ENCODE results near the gene ACTA2. TPM values are rescaled to one million over a fixed set of nuclear protein-coding genes. Genes with fewer than 3 reads are reported as not detected.
A peak's percentile ranks its signal among the peaks of the same experiment; 100 is the strongest.

The ACTA2 gene
- total RNA-seq (2022) (0.23 TPM in 1 of 2 replicates, not detected in the other), Bru-seq, nascent RNA (percentile 13 among the genes with signal in this experiment), BruChase-seq, experiment 1, labeled RNA remaining after a 2-hour chase (not detected), BruChase-seq, experiment 2, labeled RNA remaining after a 6-hour chase (percentile 13 among the genes with signal in this experiment)
- long read RNA-seq, partial matches to known transcripts = 0 of 2 reads
- long read RNA-seq, other reads (novel, unspliced or antisense) = 0 of 2 reads

DNA sequence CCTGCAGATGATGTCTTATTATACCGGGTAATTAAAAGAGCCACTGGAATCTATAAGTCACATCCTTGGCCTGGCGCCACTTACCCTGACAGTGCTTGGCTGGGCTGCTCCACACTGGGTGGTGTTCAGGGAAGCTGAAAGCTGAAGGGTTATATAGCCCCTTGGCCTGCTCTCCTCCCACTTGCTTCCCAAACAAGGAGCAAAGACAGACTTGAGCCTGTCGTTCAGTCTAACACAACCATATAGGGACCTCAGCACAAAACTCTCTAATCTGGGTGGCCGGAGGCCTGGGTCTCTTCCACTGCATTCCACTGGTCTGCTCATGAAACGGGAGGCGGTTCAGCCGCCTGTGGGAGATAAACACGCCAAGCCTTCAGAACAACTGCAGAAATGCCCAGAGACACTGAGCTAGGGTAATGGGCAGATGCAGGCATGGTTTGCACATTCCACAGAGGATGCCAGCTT lies at the start of gene ACTA2:
Gene ACTA2 (minus strand): TSS at position 127 of the 465 bp plus-strand sequence. CDS start 3,843 bp downstream, outside the sequence.
- H3K9me3 ChIP-seq = no peaks in the 10 kb centered on the region
- DNase-seq = no peak
- Mint-ChIP-seq H3K4me1 (ENCODE audit: low read depth, unreplicated experiment) (no peaks in the 10 kb centered on the region), H3K27me3 (ENCODE audit: insufficient read depth, unreplicated experiment) (peaks cover 9% of the 10 kb centered on the region), H3K4me3 (ENCODE audit: unreplicated experiment) (no peak within 1 kb of the TSS), H3K9me3 (ENCODE audit: unreplicated experiment) (no peaks in the 10 kb centered on the region), H3K36me3 (ENCODE audit: insufficient read depth, unreplicated experiment) (no peaks in the 10 kb centered on the region), H3K27ac (ENCODE audit: unreplicated experiment) (no peak within 1 kb of the TSS)
- TF ChIP-seq, protein P1, sequence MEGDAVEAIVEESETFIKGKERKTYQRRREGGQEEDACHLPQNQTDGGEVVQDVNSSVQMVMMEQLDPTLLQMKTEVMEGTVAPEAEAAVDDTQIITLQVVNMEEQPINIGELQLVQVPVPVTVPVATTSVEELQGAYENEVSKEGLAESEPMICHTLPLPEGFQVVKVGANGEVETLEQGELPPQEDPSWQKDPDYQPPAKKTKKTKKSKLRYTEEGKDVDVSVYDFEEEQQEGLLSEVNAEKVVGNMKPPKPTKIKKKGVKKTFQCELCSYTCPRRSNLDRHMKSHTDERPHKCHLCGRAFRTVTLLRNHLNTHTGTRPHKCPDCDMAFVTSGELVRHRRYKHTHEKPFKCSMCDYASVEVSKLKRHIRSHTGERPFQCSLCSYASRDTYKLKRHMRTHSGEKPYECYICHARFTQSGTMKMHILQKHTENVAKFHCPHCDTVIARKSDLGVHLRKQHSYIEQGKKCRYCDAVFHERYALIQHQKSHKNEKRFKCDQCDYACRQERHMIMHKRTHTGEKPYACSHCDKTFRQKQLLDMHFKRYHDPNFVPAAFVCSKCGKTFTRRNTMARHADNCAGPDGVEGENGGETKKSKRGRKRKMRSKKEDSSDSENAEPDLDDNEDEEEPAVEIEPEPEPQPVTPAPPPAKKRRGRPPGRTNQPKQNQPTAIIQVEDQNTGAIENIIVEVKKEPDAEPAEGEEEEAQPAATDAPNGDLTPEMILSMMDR (IDR thresholded peaks at IDR 0.05; ENCODE audit: insufficient read depth in 1 of 2, low read depth in 1 of 2, low read length in 1 of 2, severe bottlenecking in 1 of 2, unreplicated experiment in 1 of 2) = no peak
- CTCF ChIA-PET = no interaction called here
- BruUV-seq (replicated peaks) = no TSS peak
- no peaks in the 10 kb centered on the region for H3K4me1 ChIP-seq
- POLR2A ChIA-PET = no interaction called here
- no peak within 1 kb of the TSS for H3K4me3 ChIP-seq (ENCODE audit: low read depth, low read length)
- peaks cover 1% of the 10 kb centered on the region for H3K27me3 ChIP-seq (replicated peaks; ENCODE audit: control insufficient read depth, insufficient read depth, low read length)
- H3K36me3 ChIP-seq (ENCODE audit: control insufficient read depth, insufficient read depth, low read length) = no peaks in the 10 kb centered on the region
- intact Hi-C loops (cut with micrococcal nuclease; ENCODE audit: unreplicated experiment) = no loop called here

DNA sequence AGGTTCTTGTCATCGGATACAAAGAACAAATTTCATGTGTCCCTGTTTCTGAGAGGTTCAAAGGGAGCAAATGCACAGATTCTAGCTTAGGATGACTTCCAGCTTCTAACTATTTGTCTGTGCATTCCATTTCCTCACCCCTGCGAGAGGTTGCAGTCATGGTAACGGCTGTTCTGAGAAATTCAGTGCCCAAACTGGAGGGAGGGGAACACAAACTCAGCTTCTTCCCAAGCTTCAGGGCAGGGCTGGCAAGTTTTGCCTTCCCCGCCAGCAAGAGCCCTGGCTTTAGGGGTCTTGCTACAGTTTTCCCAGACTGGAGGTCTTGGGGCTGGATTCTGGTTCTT lies 49.1 kb upstream of the ACTA2 start:
- intact Hi-C loops (cut with micrococcal nuclease; ENCODE audit: unreplicated experiment) = no loop called here
- Histone ChIP-seq H3K4me3 (ENCODE audit: low read depth, low read length) (no peak overlapping the region), H3K9me3 (no peaks in the 10 kb centered on the region), H3K36me3 (ENCODE audit: control insufficient read depth, insufficient read depth, low read length) (no peaks in the 10 kb centered on the region), H3K4me1 (no peaks in the 10 kb centered on the region), H3K27me3 (replicated peaks; ENCODE audit: control insufficient read depth, insufficient read depth, low read length) (no peaks in the 10 kb centered on the region)
- no peaks in the 10 kb centered on the region for H3K9me3 Mint-ChIP-seq (ENCODE audit: unreplicated experiment)
- ChIA-PET POLR2A (no interaction called here), CTCF (interaction anchor here (1.3 kb wide), 1 partner anchor 69 kb away, joined by 5 read pairs; no protein-coding TSS in a partner anchor)
- TF ChIP-seq, protein P1 (IDR thresholded peaks at IDR 0.05; ENCODE audit: insufficient read depth in 1 of 2, low read depth in 1 of 2, low read length in 1 of 2, severe bottlenecking in 1 of 2, unreplicated experiment in 1 of 2) = no peak
- H3K27ac Mint-ChIP-seq (ENCODE audit: unreplicated experiment) = no peak overlapping the region
- BruUV-seq (replicated peaks) = no TSS peak
- H3K36me3 Mint-ChIP-seq (ENCODE audit: insufficient read depth, unreplicated experiment) = no peaks in the 10 kb centered on the region
- peaks cover 13% of the 10 kb centered on the region for H3K27me3 Mint-ChIP-seq (ENCODE audit: insufficient read depth, unreplicated experiment)
- H3K4me1 Mint-ChIP-seq (ENCODE audit: low read depth, unreplicated experiment) = no peaks in the 10 kb centered on the region
- no peak for DNase-seq
- no peak overlapping the region for H3K4me3 Mint-ChIP-seq (ENCODE audit: unreplicated experiment)

DNA sequence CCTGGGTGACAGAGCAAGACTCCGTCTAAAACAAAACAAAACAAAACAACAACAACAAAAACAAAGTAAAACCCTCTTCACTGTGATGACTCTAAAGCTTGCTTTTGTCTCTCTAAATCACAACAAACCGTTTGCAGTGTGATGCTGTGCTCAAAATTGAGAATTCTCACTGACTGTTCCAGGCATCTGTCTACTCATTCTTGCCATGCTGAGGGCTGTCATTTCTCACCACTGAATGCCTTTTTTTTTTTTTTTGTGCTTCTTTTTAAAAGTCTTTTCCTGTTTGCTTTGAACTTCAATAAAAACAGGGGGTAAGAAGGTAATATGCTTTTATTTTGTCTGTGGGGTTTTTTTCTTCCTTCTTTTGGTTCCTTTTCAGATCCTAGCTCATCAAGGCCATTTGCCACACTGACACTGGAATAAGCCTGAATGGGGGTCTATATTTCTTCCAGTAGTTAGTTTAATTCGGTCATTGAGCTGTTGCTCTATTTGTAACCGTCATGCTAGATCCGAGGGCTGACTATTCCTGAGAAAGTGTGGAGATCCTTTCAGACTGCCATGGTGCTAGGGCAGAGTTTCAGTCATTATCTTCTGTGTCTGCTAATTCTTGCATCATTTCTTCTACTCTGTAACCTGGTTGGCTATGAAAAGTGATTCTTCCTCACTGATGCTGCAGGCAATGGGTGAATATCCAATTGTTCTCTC lies 48.6 kb upstream of the ACTA2 start:
- no peak for DNase-seq
- TF ChIP-seq, protein P1 (IDR thresholded peaks at IDR 0.05; ENCODE audit: insufficient read depth in 1 of 2, low read depth in 1 of 2, low read length in 1 of 2, severe bottlenecking in 1 of 2, unreplicated experiment in 1 of 2) = no peak
- Histone ChIP-seq H3K27me3 (replicated peaks; ENCODE audit: control insufficient read depth, insufficient read depth, low read length) (no peaks in the 10 kb centered on the region), H3K4me1 (no peaks in the 10 kb centered on the region), H3K36me3 (ENCODE audit: control insufficient read depth, insufficient read depth, low read length) (no peaks in the 10 kb centered on the region), H3K4me3 (ENCODE audit: low read depth, low read length) (no peak overlapping the region), H3K9me3 (no peaks in the 10 kb centered on the region)
- ChIA-PET CTCF (interaction anchor here (1.3 kb wide), 1 partner anchor 69 kb away, joined by 5 read pairs; no protein-coding TSS in a partner anchor), POLR2A (no interaction called here)
- peaks cover 14% of the 10 kb centered on the region for H3K27me3 Mint-ChIP-seq (ENCODE audit: insufficient read depth, unreplicated experiment)
- no peak overlapping the region for H3K4me3 Mint-ChIP-seq (ENCODE audit: unreplicated experiment)
- no TSS peak for BruUV-seq (replicated peaks)
- no peaks in the 10 kb centered on the region for H3K9me3 Mint-ChIP-seq (ENCODE audit: unreplicated experiment)
- H3K36me3 Mint-ChIP-seq (ENCODE audit: insufficient read depth, unreplicated experiment) = no peaks in the 10 kb centered on the region
- H3K4me1 Mint-ChIP-seq (ENCODE audit: low read depth, unreplicated experiment) = no peaks in the 10 kb centered on the region
- intact Hi-C loops (cut with micrococcal nuclease; ENCODE audit: unreplicated experiment) = no loop called here
- no peak overlapping the region for H3K27ac Mint-ChIP-seq (ENCODE audit: unreplicated experiment)
